Mesodermal cell (in vitro differentiated cells): ENCODE data around the gene CAMK1D.
"Not testable (repeated sequence)": the region's sequence is repeated elsewhere in the genome, so short reads cannot be mapped to it uniquely, and the experiment has no call there.

Experiments
- H3K27ac ChIP-seq: 2 replicates; pipeline ENCODE4 v1.7.0; 2013; ENCODE audit warnings: mild to moderate bottlenecking, low read depth, low read length, moderate library complexity; ENCODE audit not compliant: severe bottlenecking
- H3K36me3 ChIP-seq: 2 replicates; pipeline ENCODE4 v1.7.1; 2013; ENCODE audit warnings: mild to moderate bottlenecking, low read length, moderate library complexity; ENCODE audit not compliant: control insufficient read depth, insufficient read depth
- H3K4me1 ChIP-seq: one replicate; pipeline ENCODE4 v1.7.1; 2013; ENCODE audit warnings: mild to moderate bottlenecking, low read length; ENCODE audit not compliant: insufficient read depth, control insufficient read depth, poor library complexity, severe bottlenecking
- H3K4me3 ChIP-seq: 2 replicates; pipeline ENCODE4 v1.7.0; 2013; ENCODE audit warnings: low read length, control low read depth, mild to moderate bottlenecking; ENCODE audit not compliant: insufficient read depth, poor library complexity, severe bottlenecking; ENCODE audit errors: extremely low read depth
- H3K9me3 ChIP-seq: 2 replicates; pipeline ENCODE4 v1.7.1; 2013; ENCODE audit warnings: mild to moderate bottlenecking, low read length, moderate library complexity; ENCODE audit not compliant: control insufficient read depth
- WGBS, 2 experiments: methylation state at CpG; one replicate each; pipeline ENCODE4 v1.1.5; 2013; ENCODE audit warnings: missing lambda C conversion rate in 2 of 2; ENCODE audit not compliant: insufficient coverage in 2 of 2; 5-methylcytosine and 5-hydroxymethylcytosine counted together

CAMK1D gene

GRCh38 chr10:12324530-12324929 lies 24.8 kb upstream of the CAMK1D start:
- H3K36me3 ChIP-seq, result no peaks in the 10 kb centered on the region
- H3K9me3 ChIP-seq, result no peaks in the 10 kb centered on the region
- WGBS, 2 experiments, result 94 to 96% methylated on average over 2 to 3 of the region's 3 CpGs
- no peak overlapping the region for H3K27ac ChIP-seq
- H3K4me3 ChIP-seq, result no peak overlapping the region
- H3K4me1 ChIP-seq, result no peaks in the 10 kb centered on the region

GRCh38 chr10:12327074-12327473 lies 22.3 kb upstream of the CAMK1D start:
- no peaks in the 10 kb centered on the region for H3K36me3 ChIP-seq
- no peaks in the 10 kb centered on the region for H3K4me1 ChIP-seq
- 88 to 95% methylated on average over 3 of the region's 3 CpGs for WGBS, 2 experiments
- no peak overlapping the region for H3K4me3 ChIP-seq
- no peaks in the 10 kb centered on the region for H3K9me3 ChIP-seq
- no peak overlapping the region for H3K27ac ChIP-seq

GRCh38 chr10:12327476-12327875 lies 21.9 kb upstream of the CAMK1D start:
- Histone ChIP-seq H3K9me3 (no peaks in the 10 kb centered on the region), H3K4me1 (no peaks in the 10 kb centered on the region), H3K4me3 (no peak overlapping the region), H3K36me3 (no peaks in the 10 kb centered on the region), H3K27ac (no peak overlapping the region)
- WGBS, 2 experiments, result 100% methylated on average over 2 of the region's 2 CpGs; no CpG with 5 or more reads in 1 of the 2 experiments

- H3K4me1 ChIP-seq, H3K27ac ChIP-seq, H3K4me3 ChIP-seq, H3K9me3 ChIP-seq, H3K36me3 ChIP-seq: not testable (repeated sequence)
- WGBS, 2 experiments, result 89 to 93% methylated on average over 5 to 6 of the region's 9 CpGs
These were observed 21.0 kb upstream of the CAMK1D start for GRCh38 chr10:12328312-12328711.

GRCh38 chr10:12332572-12333379 lies 16.6 kb upstream of the CAMK1D start:
- Histone ChIP-seq H3K27ac (peak overlapping the region; percentile 94), H3K9me3 (no peaks in the 10 kb centered on the region), H3K4me3 (no peak overlapping the region), H3K36me3 (no peaks in the 10 kb centered on the region), H3K4me1 (peaks cover 20% of the 10 kb centered on the region)
- 95 to 100% methylated on average over 1 to 3 of the region's 11 CpGs for WGBS, 2 experiments

- Histone ChIP-seq H3K27ac (peak overlapping the region; percentile 94), H3K9me3 (no peaks in the 10 kb centered on the region), H3K4me3 (no peak overlapping the region), H3K36me3 (no peaks in the 10 kb centered on the region), H3K4me1 (peaks cover 21% of the 10 kb centered on the region)
- WGBS, 2 experiments, result 67 to 78% methylated on average over 12 to 13 of the region's 15 CpGs
These were observed 15.8 kb upstream of the CAMK1D start for GRCh38 chr10:12333380-12334185.

- Histone ChIP-seq H3K9me3 (no peaks in the 10 kb centered on the region), H3K36me3 (no peaks in the 10 kb centered on the region), H3K4me3 (no peak overlapping the region), H3K27ac (peak overlapping the region; percentile 94), H3K4me1 (peaks cover 21% of the 10 kb centered on the region)
- 91 to 92% methylated on average over 6 of the region's 6 CpGs for WGBS, 2 experiments
These were observed 15.2 kb upstream of the CAMK1D start for GRCh38 chr10:12334186-12334530.

- H3K9me3 ChIP-seq, H3K27ac ChIP-seq, H3K36me3 ChIP-seq, H3K4me3 ChIP-seq: not testable (repeated sequence)
- 100% methylated on average over 1 of the region's 4 CpGs; no CpG with 5 or more reads in 1 of the 2 experiments for WGBS, 2 experiments
- peaks cover 21% of the 10 kb centered on the region for H3K4me1 ChIP-seq
These were observed 14.2 kb upstream of the CAMK1D start for GRCh38 chr10:12335169-12335568.

GRCh38 chr10:12337453-12338372 lies 11.6 kb upstream of the CAMK1D start:
- Histone ChIP-seq H3K4me1 (peaks cover 21% of the 10 kb centered on the region), H3K9me3 (no peaks in the 10 kb centered on the region), H3K36me3 (no peaks in the 10 kb centered on the region), H3K4me3 (no peak overlapping the region), H3K27ac (no peak overlapping the region)
- 77 to 87% methylated on average over 7 to 9 of the region's 9 CpGs for WGBS, 2 experiments

GRCh38 chr10:12338981-12339380 lies 10.4 kb upstream of the CAMK1D start:
- no peak overlapping the region for H3K27ac ChIP-seq

More at GRCh38 chr10:12338981-12339380, 10.4 kb upstream of the CAMK1D start:
- H3K4me1 ChIP-seq, result peaks cover 9% of the 10 kb centered on the region
- WGBS, 2 experiments, result 60% methylated on average over 1 of the region's 4 CpGs; no CpG with 5 or more reads in 1 of the 2 experiments
- no peaks in the 10 kb centered on the region for H3K36me3 ChIP-seq
- H3K4me3 ChIP-seq, result no peak overlapping the region
- H3K9me3 ChIP-seq, result no peaks in the 10 kb centered on the region
